ENCODE results near the gene RHOV.

Gene RHOV, protein sequence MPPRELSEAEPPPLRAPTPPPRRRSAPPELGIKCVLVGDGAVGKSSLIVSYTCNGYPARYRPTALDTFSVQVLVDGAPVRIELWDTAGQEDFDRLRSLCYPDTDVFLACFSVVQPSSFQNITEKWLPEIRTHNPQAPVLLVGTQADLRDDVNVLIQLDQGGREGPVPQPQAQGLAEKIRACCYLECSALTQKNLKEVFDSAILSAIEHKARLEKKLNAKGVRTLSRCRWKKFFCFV

DNA sequence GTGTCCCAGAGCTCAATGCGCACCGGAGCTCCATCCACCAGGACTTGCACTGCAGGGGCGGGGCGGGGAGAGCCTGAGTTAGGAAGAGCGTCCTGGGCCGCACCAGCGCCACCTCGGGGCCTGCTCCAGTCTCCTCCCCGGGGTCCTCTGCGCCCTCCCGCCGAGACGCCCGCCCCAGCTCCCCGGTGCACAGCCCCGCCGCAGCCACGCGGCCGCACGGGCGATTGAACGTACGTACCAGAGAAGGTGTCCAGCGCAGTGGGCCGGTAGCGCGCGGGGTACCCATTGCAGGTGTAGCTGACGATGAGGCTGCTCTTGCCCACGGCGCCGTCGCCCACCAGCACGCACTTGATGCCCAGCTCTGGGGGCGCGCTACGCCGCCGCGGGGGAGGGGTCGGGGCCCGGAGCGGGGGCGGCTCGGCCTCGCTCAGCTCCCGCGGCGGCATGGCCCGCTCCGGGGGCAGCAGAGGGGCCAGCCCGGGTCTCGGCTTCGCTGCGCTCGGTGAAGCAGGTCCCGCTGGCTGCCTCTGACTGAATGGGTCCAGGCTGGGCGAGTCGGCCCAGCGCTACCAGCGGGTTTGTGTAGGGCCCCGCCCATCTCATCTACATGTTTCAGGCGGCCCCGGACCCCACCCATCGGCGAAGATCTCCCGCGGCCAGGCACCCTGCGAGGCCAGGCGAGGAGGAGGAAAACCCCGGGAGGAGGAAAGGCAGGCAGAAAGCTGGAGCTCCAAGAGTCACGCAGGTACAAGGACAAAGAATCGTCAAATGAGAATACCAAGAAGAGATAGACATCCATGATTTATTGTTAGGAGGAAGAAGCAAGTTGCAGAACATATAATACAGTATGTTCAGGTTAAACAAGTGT is at the start of gene RHOV:
RHOV (minus strand) TSS at position 541 of the 868 bp plus-strand sequence; CDS start at position 446, 95 bp downstream.
- DNase-seq = peak; percentile 41

DNA sequence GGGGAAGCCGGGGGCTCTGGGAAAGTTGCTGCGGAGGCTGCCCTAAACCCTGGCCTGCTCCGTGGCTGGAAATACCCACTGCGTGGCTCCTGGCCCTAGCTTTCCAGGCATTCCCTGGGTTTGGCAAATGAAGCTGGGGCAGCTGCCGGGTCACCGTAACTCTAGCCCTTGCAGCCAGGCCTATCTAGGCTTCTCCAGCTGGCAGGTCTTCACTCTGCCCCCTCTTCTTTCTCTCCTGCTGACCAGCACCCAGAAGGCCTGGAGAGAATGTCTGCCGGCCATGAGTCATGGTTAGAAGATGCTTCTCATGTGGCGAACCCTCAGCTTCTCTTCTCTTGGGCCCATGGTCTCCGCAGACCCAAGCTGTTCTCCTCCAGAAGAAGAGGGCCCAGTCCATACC is 49.5 kb upstream of the RHOV start:
- no peak for DNase-seq

DNA sequence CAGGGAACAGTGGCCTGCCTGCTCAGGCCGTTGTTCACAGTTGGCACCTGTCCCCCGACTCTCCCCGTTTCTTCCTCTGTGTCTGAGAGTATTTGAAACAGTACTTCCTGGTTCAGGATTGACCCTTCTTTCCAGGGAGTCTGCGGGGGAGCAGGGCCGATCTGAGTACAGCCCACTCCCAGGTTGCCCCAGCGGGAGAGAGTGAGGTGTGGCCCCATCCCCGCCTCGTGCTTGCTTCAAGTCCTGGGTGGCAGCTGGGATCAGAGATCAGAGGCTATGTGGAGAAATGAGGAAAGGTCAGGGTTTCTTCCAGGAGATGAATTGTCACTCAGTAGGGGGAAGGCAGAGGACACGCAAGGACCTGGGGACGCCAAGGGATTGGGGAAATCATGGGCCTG is 48.6 kb upstream of the RHOV start:
- no peak for DNase-seq

DNA sequence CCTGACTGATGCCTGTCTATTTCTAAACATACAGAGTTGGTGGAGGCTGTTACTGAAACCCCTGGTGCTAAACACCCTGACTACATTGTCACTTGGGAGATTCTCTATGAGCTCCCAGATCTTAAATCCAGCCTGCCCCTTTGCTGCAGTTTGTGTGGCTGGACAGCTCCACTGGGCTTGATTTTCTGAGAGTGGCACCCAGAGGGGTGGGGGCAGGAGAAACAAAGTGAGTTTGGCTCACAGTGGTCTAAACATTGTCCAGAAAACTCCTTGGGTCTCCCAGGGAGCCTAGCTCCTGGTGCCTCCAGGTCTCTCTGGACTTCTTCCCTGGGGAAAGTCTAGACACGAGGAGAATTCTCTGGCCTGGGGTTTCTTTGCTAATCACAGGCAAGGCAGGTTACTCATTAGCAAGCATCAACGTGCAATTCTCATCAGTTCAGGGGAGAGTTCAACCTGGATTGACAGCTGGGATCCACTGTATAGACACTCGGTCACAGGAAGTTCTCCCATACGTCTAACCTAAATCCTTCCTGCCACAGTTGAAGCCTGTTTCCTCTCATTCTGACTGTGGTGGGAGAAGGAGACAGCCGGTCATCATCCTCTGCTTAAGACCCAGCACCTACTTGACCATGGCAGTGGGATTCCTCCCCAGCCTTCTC is 48.0 kb upstream of the RHOV start:
- DNase-seq = no peak

DNA sequence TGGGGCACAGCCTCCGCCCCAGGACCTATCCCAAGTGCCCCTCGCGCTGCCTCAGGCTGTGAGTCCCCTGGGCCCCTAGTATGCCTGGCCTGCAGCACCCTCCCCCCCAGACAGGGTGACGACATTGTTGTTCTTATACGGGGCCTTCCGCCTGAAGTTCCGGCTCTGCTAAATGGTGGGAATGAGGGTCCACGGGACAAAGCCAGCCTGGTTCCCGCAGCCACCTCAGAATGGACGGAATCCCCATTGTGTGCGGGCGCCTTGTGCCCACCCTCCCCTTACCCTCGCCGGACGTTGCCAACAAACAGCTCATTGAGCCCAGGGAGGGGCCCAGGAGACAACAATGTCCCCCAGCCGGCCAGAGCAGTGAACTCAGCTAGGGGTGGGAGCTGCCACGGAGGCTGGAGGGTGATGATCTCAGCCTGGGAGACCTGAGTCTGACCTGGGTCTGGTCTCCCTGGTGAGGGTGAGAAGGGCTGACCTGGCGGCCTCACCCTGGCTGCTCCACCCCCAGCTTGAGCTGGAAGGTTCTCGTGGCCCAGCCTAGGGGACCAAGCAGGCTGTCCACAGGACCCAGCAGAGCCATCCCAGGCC is 44.9 kb upstream of the RHOV start:
- no peak for DNase-seq

DNA sequence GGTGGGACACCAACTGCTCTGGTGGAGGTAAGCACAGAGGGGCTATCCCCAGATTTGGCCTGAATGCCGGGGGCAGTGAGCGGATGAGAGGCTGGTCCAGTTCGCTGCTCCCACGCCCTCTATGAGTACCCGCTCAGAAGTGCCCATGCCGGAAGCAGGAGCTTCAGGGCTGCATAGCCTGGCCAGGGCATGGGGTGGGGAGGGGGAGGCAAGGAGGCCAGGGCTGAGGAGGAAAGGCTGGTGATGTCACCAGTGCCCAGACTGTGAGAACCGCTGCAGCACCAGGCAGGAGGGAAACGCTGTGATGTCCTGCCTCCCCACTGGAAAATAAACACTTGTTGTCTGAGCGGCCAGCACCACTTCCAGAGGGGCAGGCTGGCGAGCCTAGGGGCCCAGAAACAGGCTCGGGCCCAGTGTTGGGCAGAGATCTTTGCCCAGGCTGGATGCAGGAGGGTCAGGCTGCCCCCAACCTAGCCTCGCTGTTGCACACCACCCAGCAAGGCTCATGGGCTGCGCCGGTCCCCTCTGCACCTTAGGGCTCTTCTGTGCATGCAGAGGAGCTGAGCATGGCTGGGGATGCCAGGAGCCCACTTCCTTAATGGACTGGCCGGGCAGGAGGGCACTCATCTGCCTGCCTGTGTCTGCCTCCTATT is 44.2 kb upstream of the RHOV start:
- DNase-seq = no peak

DNA sequence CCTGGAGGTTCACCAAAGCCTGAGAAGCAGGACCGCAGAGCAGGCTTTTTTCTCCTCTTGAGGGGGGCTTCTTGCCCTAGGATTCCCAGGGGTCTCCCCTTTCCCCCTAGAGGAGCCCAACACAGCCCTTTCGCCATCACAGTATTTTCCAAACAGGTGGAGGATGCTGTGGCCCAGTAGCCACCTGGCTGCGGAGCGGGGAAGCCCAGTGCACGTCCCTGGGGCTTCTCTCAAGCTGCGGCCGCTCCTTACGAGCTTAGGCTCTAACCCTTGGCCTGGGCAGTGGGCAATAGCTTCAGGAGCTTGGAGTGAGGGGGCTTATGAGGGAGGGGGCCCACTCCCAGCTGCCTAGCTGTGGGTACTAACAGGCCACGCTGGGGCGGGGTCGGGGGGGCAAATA is 43.6 kb upstream of the RHOV start:
- DNase-seq = no peak

DNA sequence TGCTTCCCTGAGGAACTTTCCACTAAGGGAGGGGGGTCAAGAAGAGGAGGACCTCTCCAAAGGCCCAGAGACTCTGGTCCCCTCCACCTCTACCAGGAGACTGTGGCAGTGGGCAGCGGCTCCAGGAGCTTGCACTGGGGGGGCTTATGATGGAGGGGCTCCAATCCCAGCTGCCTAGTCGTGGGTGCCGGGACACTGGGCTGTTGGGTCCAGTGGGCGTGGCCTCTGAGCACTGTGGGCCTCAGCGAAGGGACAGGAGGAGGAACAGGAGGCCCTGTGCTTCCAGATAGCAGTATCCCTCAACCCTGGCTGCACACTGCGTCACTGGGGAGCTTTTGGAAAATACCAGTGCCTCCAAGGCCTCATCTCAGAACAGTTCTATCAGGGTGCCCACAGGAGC is 41.6 kb upstream of the RHOV start:
- no peak for DNase-seq

DNA sequence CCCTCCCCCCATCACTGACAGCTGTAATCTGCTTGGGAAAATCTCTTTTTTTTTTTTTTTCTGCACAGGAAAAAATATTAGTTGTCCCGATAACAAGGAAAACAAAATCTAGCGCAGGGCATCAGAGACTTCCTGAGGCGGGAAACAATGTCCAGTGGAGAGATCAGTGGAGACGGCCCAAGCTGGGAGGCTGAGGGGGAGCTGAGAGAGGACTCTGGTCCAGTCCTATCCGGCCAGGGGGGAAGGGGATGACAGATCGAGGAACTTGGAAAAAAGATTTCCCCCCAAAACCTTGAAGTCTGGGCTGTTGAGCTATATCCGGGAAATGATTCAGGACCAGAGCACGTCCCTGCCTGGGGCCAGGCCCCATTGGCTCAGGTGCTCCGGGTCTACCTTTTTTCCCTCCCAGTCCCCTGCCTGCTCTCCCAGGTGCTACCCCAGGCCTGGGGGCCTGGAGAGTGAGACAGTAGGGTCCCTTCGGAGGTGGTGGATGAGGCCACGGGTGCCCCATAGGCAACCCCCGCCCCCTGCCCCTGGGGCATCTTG is 41.2 kb upstream of the RHOV start:
- DNase-seq = no peak

DNA sequence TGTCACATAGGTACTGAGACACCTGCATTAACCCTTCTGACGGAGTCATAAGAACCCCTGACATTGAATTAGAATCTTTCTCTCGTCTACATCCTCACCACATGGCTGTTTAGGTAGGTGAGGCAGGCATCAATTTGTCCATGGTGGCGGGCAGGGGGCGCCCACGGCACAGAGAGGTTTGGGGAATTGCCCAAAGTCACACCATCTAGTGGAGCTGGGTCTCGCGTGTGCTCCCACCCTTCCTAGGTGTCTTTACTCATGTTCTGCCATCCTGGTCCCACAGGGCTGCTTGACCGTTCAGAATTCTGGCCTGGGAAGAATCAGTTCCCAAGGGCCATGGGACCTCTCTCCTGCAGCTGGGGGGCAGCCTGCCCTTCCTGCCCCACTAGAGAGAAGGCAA is 40.5 kb upstream of the RHOV start:
- no peak for DNase-seq

DNA sequence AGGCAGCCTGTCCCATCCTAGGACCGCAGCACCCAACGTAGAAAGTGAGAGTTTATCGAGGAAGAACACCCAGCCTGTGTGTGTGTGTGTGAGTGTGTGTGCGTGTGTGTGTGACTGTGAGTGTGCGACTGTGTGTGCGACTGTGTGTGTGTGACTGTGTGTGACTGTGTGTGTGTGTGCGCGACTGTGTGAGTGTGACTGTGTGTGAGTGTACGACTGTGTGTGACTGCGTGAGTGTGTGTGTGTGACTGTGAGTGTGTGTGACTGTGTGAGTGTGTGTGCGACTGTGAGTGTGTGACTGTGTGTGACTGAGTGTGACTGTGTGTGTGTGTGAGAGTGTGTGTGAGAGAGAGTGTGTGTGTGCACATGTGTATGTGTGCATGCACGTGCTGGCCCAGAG is 40.0 kb upstream of the RHOV start:
- no peak for DNase-seq

DNA sequence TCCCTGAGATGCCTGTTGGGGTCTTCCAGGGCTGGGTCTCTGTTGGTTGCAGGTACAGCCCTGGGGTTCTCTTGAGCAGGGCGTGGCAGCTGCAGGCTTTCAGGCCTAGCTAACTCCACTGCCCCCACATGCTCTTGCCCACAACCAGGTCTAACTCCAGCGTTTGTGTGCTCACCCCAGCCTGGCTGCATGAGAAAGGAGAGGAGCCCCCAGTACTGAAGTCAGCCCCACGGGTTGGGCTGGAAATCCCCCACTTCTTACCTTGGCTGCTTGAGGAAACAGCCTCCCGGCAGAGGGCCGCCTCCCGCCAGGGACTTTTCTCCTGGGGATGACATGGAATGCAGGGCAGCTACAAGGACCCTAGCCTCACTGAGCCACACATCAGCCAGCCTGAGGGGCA is 38.4 kb upstream of the RHOV start:
- DNase-seq = no peak

DNA sequence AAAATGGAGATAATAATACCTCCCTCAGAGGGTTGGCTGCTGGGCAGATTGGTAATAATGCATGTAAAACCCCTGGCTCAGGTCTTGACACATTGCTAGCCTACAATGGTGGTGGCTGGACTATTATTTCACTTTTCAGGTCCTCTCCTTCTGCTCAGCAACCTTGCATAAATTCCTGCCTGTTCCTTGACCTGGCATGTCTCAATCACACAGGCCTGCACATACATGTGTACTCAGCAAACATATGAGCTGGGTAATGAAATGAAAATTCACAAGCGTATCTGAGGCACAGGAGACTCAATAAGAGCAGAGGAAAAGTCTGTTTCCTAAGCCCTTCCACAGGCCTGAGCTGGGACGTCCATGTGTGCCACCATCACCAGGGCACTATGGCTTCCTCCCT is 37.7 kb upstream of the RHOV start:
- no peak for DNase-seq

DNA sequence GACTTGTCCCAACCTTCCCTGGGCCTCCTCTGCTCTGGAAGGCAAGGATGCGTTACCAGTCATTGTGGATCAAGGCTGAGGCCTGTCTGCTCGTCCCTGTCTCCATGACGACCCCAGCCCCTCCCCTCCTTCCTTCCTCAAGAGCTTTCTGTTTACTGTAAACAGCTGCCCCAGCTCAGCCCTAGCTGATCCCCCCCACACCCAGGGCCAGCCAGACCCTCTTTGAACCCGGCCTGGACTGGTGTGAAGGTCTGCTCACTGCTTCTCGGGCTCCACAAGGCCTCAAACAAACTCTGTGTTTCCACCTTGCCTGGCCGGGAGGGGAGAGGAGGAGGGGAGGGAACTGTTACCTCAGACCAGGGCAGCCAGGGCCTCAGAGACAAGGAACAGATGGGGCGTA is 37.1 kb upstream of the RHOV start:
- no peak for DNase-seq

DNA sequence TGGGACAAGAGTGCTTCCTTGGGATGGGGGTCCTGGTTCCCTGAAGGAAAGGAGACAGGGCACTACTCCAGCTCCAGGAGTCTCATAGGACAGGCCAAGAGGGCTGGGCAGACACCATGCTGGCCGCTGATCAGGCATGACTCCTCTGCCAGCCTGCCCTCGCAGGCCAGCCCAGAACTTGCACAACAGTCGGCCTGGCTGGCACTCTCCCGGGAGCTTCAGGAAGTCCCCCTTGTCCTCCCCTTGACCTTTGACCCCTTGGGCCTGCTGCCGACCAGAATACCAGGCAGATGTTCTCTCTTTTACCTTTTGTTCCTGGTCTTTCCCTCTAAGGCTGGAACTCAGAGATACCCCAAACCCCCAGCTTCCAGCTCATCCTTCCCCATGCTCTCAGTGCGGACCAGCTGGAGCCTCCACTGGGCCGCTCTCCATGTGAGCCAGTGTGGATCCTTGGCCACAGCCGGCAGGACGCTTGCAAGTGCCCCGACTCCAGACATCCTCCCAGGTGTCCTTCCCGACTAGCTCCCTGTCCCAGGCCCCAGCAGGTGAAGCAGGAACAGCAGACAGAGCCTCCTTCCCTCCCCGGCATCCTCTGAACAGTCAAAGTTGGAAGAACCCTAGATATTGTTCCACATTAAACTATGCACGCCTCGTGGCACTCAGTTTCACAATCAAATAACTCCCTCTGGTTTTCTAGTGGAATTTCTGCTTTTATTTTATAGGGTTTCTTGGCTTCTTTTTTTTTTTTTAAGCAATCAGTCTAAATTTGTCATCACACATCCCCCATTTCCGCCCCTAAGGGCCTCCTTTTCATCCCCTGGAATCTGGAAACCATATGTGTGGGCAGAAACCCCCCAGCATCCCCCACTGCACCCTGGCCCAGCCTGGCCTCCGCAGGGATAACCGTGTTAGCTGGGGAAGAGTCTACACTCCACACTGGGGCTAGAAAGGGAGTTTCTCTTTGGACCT is 35.9 kb upstream of the RHOV start:
- no peak for DNase-seq

DNA sequence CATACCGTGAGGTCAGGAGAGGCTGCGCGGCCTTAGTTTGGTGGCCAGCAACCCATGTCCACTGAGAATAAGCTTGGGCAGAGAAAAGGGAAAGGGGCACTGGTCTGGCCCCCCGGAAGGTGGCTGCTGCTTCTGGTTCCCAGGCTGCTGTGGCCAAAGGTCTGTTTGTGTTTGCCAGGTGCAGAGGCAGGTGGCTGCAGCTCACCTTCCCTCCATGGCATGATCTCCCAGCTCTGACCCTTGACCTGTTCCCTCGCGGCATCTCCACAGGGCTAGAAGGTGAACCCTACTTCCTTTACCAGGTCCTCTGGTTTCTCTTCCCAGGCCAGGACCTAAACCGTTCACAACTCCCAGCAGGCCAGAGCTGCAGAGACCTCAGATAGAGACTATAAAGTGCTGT is 34.1 kb upstream of the RHOV start:
- no peak for DNase-seq

DNA sequence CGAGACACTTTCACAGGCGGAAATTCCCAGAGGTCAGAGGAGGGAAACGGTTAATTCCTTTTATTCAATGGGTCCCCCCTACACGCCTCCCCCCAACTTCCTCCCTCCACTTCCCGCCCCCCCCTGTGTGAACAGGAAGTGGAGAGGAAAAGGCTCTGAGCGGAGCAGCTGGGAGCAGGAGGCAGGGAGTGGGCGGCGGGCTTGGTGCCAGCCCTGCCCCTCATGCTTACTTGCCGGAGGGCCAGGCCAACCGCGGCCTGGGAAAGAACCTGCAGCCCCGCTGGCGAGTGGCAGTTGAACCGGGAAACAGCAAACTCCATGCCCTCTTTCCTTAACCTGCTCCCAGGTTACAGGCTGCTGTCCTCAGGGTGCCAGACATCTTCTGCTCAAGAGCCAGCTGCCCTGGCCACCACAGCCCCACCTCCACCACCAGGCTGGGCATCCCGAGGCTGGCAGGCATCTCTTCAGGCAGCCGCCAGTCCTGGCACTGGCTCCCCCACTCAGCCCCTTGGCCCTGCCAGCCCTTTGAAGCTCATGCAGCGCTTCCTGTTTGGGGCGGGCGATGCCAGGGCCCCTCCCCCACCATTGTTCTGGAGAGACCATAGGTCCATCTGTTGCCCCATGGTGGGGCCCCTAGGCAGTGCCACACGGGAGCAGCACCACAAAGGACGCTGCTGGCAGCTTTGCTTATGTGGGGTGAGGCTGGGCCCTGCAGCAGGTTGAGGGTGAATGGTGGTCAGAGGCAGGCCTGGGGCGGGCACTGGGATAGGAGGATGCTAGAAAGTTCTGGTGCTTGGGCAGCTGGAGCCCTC is 33.2 kb upstream of the RHOV start:
- DNase-seq = peak; percentile 64

DNA sequence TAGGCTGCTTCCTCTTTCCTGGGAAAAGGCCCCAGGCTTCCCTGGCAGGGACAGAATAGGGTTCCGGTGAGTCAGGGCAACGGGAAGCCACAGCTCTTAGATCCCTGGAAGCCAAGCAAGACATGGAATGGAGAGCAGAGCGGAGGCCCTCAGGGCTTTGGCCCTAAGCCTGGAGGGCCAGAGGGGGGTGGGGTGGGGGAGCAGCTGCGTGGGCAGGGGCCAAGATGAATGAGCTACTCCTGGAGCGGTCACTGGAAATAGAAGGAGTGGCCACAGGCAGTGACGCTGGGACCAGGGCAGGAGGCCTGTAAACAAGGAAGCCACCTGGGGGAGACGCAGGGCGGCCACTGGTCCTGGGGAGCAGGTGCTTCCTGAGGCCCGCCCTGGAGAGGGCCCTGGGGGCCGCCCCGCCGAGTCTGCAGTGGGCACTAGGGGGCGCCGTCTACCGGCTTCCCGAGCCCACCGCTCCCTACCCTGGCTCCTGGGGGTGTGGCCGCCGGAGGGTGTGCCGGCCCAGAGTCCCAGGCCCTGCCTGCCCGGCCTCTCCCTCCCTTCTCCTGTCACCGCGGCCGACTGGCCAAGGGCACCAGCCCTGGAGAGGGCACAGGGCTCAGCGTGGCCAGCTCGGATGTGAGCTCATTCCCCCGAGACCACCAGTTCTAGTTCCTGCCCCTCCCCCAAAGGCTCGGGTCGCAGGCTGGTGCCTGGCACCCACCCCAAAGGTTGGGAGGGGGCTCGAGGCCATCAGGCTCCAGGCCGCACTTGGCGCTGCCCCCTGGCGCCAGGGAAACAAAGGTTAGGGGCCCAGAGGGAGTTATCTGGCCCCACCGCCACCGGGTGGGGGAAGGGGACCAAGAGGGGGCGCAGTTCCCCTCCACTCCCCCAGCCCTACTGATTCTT is 32.3 kb upstream of the RHOV start:
- DNase-seq = peak; percentile 78

DNA sequence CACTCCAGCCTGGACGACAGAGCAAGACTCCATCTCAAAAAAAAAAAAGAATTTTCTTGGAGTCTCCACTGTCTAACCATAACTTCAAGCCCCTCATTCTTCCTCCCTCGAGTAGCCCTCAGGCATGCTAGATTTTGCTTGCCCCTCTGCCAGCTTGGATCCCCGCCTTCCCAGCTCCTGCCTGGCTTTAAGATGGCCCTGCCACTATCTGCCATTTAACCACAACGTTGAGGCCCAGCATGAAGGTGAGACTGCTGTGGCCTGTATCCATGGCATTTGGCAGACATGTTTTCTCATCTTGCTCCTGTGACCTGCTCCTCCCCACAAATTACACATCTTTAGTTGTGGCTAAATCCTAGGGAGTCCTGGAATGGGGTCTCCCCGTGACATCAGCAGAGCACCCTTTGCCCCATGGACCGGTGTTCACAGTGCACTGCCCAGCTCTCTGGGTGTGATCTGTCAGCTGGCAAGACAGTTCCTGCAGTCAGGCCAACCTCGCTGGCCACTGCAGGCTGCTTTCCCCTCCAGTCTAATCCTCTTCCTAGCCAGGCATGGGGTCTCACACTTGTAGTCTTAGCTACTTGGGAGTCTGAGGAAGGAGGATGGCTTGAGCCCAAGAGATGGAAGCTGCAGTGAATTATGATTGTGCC is 30.6 kb upstream of the RHOV start:
- DNase-seq = no peak
